MV-4-11 (cell line): ENCODE results near the gene C1QTNF4.
"Not testable (repeated sequence)": the region's sequence is repeated elsewhere in the genome, so short reads cannot be mapped to it uniquely, and the experiment has no call there.

ENCODE experiments used
- DNase-seq: peaks from one replicate; lab custom pipeline; 2025; lab: John Stamatoyannopoulos, UW

Gene C1QTNF4

DNA sequence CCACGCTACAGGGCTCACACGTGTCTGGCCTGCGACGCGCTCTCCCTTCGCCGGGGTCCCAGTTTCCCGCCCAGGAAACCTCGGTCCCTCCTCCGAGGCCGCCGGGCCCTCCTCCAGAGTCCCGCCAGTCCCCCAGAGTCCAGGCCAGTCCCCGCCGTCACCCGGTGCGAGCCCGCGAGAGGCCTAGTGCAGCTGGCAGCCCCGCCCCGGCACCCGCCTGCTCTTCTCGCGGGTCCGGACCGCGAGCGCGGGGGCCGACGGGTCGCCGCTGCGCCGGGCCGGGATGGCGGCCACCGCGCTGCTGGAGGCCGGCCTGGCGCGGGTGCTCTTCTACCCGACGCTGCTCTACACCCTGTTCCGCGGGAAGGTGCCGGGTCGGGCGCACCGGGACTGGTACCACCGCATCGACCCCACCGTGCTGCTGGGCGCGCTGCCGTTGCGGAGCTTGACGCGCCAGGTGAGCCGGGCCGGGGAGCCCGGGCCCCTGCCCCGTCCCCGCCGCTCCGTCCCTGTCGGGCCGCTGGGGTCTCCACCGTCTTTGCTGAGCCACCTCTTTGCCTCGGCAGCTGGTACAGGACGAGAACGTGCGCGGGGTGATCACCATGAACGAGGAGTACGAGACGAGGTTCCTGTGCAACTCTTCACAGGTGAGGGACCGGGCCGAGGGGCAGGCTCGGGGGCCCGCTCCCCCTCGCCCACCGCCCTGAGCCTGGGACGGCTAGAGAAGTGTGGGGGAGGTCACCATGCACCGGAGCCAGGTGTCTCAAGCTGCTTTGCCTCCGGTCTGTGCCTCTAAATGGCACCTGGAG lies 28.7 kb downstream of the C1QTNF4 start, which contains the start of gene PTPMT1:
TSS of gene PTPMT1 (plus strand) at position 260 of the 809 bp plus-strand sequence. CDS start at position 284, 24 bp downstream.
- peak; percentile 36 for DNase-seq

DNA sequence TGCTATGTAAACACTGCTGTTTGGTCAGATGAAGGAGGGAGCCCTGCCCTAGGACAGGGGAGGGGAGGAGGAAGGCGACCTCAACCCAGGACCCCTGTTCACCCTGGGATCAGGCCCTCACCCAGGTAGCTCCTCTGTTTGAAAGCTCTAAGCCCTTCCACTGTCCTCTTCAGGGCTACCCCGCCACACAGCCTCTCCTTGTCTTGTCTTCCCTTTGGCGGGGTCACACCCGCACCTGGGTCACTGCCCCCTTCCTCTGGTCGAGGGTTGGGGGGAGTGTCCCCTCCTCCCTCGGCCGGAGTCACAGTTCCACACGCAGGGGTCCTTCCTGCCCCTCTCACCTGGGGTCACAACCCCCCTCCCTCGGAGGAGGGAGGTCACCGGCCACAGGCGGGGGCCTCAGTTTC lies 29.3 kb downstream of the C1QTNF4 start:
- DNase-seq, result no peak

DNA sequence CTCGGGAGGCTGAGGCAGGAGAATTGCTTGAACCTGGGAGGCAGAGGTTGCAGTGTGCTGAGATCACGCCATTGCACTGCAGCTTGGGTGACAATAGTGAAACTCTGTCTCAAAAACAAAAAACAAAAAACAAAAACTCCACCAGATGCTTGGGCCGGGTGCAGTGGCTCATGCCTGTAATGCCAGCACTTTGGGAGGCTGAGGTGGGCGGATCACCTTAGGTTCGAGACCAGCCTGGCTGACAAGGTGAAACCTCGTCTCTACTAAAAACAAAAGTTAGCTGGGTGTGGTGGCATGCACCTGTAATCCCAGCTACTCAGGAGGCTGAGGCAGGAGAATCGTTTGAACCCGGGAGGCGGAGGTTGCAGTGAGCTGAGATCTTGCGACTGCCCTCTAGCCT lies 29.8 kb downstream of the C1QTNF4 start:
- not testable (repeated sequence) for DNase-seq

DNA sequence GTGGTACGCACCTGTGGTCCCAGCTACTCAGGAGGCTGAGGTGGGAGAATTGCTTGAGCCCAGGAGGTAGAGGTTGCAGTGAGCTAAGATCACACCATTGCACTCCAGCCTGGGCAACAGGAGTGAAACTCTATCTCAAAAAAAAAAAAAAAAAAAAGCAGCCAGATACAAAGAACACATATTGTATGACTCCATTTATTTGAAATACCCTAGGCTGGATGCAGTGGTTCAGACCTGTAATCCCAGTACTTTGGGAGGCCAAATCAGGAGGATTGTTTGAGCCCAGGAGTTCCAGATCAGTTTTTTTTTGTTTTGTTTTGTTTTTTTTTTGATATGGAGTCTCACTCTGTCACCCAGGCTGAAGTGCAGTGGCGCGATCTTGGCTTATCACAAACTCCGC lies 31.8 kb downstream of the C1QTNF4 start:
- DNase-seq, result not testable (repeated sequence)

DNA sequence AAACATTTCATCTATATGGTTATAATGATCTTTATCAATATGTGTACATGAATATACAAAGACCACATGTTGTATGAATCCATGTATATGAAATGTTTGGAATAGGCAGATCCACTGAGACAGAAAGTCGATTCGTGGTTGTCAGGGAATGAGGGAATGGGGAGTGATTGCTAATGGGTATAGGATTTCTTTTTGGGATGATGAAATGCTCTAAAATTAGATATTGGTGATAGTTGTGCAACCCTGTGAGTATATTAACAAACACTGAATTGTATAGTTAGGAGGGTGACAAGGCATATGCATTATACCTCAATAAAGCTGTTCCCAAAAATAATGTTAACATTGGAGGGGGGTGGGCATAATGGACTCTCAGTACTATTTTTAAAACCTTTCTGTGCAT lies 33.8 kb downstream of the C1QTNF4 start:
- peak; percentile 67 for DNase-seq

DNA sequence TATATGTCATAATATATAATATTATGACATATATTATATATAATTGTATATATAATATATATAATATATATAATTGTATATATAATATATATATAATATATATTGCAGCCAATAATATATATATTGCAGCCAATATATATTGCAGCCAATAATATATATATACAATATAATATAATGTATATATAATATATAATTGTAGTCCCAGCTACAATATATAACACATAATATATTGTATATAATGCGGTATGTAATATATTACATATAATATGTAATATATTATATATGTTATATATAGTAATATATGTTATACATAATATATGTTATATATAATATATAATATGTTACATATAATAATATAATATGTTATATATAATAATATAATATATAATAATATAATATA lies 35.5 kb downstream of the C1QTNF4 start:
- no peak for DNase-seq

DNA sequence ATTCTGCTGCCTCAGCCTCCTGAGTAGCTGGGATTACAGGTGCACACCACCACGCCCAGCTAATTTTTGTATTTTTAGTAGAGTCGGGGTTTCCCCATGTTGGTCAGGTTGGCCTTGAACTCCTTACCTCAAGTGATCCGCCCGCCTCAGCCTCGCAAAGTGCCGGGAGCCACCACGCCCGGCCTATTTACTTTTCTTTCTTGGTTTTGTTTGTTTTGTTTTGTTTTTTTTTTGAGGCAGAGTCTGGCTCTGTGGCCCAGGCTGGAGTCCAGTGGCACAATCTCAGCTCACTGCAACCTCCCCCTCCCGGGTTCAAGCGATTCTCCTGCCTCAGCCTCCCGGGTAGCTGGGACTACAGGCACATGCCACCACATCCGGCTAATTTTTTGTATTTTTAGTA lies 37.2 kb downstream of the C1QTNF4 start:
- not testable (repeated sequence) for DNase-seq

DNA sequence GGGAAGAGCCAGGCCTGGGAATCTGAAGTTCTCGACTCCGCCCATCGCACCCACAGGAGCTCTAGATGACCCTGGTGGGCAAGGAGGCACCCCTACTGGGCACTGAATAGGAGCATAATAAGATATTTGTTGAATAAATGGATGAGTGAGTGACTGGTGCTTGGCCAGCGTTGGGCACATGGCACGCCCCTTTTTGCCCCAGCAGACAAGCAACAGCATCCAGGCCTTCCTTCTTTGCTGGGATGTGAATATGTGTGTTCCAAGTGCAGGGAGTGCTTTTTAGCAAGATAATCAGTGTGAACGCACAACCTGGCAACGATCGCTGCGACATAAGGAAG lies 40.8 kb downstream of the C1QTNF4 start:
- DNase-seq, result no peak

DNA sequence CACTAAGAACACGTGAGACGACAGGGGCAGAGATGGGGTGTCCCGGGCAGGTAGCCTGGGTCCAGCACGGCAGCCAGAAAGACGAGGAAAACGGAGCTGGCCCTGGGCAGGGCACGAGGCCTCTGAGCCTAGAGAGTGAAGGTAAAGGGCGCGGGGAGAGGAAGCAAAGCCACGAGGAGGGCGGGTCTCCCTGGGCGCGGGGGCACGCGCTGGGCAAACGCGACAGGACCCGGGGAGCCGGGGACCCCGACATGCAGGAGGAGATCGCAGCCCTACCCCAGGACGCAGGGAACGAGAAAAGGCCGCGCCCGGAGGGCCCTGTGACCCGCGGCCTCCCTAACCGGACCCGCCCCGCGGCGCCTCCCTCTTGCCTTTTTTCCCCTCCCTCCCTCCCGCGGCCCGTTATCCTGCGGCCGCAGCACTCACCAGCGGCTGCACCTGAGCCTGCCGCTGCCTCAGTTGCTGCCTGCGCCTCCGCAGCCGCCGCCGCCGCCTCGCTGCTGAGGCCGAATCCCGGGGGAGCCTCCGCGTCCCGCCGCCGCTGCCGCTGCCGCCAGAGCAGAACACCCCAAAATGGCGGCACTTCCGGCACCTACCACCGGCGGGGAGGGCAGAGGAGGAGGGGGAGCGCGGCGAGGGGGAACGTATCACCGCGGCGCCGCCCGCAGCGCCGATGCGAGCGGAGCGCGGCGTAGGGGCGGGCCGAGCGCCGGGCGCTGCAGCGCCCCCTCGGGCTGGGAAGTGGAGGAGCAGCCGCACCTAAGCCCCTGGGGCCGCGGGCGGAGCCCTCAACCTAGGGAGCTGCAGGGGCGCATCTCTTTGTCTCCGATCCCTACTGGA lies 41.4 kb downstream of the C1QTNF4 start, which contains the start of gene CELF1:
TSS of gene CELF1 (minus strand) at position 567 of the 840 bp plus-strand sequence. CDS start 53,609 bp downstream, outside the sequence.
- DNase-seq, result peak; percentile 78

DNA sequence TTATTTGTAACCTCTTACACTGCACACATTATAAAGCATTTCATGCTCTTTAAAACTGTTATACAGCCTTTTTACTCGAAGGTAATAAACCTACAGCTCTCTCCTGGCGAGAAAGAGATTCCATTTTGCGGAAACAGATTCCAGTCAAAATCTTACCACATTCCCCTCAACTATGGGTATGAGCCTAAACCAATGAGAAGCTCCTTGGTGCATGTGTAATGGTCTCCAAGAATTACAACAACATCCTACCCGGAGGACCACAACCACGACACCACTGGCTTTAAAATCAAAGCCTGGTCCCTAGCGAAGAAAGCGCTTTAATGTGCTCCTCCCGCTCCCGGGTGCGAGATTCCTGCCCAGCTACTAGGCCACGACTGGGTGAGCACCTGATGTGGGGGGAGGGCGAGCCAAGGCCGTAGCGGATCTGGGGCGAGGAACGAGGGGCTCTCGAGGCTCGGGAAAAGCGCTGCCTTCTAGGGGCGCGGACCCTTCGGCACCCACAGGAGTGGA lies 42.1 kb downstream of the C1QTNF4 start:
- DNase-seq, result peak; percentile 48

DNA sequence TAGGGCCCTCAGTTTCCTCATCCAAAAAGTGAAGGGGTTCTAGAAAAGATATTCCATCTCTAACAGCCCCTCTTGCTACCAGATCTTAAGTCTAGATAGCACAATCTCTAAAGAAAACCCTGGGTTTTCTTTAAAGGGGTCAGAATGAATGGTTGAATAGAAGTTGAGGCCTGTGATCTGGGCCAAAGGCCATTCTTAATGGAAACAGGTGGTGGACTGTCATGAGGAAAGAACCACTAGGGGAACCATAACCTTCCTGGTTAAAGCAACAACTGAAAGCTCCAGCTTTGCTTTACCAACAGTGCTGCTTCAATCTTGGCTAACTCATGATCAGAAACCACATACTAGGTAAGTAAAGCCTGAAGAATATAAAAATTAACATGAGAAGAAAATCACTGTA lies 43.1 kb downstream of the C1QTNF4 start:
- DNase-seq, result peak; percentile 27

DNA sequence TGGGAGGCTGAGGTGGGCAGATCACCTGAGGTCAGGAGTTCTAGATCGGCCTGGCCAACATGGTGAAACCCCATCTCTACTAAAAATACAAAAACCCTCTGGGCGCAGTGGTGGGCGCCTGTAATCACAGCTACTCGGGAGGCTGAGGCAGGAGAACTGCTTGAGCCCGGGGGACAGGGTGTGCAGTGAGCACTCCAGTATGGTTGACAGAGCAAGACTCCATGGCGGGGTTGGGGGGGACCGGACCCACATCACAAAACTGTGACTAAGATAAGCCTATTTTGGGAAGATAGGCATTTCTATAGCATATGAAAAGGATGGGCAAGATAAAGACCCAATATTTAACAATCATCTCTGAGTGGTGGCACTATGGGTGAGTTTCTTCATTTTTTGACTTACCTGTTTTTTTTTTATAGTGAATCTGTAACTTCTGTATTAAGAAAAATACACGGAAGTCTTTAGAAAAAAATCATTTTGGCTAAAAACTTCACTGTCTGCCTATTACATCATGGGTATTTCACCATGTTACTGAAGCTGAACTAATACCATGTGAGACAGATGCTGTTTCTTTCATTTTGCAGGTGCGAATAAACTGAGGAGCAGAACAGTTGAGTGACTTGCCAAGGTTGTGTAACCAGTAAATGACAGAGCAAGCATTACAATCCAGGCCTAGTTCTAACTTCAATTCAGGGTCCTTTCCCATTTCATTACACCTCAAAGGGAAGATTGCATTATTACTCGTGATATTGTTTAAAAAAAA lies 43.7 kb downstream of the C1QTNF4 start:
- no peak for DNase-seq

DNA sequence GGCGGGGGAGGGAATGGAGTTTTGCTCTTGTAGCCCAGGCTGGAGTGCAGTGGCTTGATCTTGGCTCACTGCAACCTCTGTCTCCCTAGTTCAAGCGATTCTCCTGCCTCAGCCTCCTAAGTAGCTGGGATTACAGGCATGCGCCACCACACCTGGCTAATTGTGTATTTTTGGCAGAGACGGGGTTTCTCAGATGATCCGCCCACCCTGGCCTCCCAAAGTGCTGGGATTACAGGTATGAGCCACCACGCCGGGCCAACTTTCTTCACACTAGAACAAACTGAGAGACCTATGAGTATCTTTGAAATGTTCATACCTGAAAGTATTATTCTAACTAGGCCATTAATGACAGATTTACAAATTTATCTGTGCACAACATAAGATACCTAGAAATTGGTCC lies 47.9 kb downstream of the C1QTNF4 start:
- DNase-seq, result not testable (repeated sequence)

DNA sequence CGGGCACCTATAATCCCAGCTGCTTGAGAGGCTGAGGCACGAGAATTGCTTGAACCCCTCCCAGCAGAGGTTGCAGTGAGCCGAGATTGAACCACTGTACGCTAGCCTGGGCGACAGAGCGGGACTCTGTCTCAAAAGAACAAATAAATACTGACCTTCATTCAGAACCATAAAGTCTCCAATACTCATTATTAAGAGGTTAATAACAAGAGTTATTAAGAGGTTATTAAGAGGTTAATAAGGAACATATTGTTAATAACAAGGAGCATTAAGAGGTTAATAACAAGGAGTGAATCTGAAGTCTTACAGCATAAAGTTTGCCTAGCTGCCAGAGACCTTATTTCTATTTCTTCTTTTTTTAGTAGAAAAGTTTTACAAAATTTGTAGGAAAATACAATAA lies 48.9 kb downstream of the C1QTNF4 start:
- DNase-seq, result no peak

DNA sequence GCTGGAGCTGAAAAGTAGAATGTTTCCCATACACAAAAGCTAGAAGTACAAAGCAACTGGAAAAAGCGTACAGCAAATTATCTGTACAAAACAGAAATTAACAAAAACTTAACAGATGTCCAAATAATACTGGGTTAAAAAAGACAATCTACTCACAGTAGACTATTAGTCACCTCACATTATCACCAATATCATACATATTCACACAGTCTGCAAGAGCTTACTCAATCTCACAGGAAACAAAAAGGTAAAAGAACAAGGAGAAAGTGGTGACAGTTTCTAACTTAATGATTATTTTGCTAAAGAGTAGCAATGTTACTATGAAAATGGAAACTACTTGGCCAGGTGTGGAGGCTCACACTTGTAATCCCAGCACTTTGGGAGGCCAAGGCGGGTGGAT lies 53.1 kb downstream of the C1QTNF4 start:
- DNase-seq, result no peak

DNA sequence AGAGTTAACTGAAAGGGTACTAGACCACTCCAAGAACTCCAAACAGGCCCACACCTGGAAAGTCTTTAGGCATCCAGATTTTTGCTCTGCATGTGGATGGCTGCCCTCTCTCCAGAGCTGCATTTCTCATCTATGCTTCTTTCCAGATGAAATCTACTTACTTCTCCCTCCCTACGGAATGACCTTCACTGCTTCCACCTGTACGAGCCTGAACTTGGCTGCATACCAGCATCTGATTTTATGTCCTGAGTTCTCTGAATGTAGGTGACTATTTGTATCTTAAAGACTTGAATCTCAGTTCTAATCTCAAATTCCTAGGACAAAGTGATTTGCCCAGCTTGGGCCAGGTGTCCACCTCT lies 54.6 kb downstream of the C1QTNF4 start:
- no peak for DNase-seq
